HG03439 (cell line): ENCODE results near the gene KCNQ5.
"Not testable (repeated sequence)": the region's sequence is repeated elsewhere in the genome, so short reads cannot be mapped to it uniquely, and the experiment has no call there.

ENCODE experiments used
- ATAC-seq: cut with Tn5 transposase; IDR thresholded peaks from one replicate; pipeline ENCODE4 v1.9.1; 2021; ENCODE audit warnings: mild to moderate bottlenecking, moderate library complexity; ENCODE audit not compliant: unreplicated experiment

Gene KCNQ5

GRCh38 chr6:73227606-73228255 is 605.9 kb downstream of the KCNQ5 start:
- no peak for ATAC-seq

DNA sequence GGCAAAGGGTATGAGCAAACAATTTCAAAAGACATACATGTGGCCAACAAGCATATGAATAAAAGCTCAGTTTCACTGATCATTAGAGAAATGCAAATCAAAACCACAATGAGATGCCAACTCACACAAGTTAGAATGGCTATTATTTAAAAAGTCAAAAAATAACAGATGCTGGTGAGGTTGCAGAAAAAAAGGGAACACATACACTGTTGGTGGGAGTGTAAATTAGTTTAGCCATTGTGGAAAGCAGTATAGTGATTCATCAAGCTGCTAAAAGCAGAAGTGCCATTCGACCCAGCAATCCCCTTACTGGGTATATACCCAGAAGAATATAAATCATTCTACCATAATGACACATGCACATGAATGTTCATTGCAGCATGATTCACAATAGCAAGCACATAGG is 610.1 kb downstream of the KCNQ5 start:
- no peak for ATAC-seq

DNA sequence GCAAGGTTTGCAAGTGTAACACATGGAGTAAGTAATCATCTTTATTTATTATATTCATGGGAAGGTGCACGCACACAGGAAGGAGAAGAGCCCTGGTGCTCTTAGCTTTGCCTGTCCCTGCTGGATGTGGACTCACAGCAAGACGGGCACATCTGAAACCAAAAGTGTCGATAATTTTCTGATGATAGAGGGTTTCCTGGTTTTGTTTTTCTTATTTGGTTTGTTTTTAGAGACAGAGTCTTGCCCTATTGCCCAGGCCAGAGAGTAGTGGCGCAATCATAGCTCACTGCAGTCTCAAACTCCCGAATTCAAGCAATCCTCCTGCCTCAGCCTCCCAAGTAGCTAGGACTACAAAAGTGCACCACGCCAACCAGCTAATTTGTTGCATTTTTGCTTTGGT is 611.2 kb downstream of the KCNQ5 start:
- no peak for ATAC-seq

DNA sequence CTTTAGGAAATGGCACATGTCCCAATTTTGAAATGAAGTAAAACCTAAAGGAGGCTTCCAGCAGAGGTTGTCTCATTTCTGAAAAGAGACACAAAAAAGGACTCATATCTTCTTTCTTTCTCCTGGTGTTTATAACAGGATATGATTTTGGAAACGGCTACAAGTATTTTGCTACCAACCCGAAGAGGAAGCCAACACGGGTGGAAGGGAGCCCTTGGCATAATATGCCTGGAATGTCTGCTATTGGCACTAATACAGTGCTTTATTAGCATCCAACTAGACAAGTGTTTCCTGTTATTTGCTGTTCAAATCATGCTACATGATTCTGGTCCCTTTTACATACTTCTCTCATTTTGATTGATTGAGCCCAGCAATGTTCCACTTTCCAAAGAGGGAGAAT is 612.1 kb downstream of the KCNQ5 start:
- ATAC-seq: not testable (repeated sequence)

DNA sequence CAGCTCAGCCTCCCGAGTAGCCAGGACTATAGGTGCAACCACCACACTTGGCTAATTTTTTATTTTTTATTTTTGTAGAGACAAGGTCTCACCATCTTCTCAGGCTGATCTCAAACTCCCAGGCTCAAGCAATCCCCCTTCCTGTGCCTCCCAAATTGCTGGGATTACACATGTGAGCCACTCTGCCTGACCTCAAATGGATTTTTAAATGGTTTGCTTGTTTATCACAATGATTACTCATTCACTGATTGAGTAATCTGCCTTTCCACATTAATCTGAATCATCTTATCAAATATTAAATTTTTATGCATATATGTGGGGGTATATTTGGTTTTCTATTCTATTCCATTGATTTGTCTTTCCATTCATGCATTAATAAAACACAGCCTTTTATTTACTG is 612.9 kb downstream of the KCNQ5 start:
- ATAC-seq: no peak

DNA sequence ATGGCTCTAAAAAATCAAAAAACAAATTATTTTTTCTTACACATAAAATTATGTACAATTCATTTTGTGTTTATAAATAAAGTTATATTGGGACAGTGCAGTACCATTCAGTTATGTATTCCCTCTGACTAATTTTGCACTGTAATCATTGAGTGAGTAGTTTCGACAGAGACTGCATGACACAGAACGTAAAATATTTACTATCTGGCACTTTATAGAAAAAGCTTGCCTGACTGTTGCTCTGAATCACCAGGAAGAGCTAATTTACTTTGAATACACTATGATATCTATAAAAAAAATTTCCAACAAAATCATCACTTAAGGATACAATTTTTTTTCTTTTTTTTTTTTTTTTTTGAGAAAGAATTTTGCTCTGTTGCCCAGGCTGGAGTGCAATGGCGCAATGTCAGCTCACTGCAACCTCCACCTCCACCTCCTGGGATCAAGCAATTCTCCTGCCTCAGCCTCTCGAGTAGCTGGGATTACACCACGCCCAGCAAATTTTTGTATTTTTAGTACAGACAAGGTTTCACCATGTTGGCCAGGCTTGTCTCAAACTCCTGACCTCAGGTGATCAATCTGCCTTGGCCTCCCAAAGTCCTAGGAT is 614.4 kb downstream of the KCNQ5 start:
- ATAC-seq: no peak

DNA sequence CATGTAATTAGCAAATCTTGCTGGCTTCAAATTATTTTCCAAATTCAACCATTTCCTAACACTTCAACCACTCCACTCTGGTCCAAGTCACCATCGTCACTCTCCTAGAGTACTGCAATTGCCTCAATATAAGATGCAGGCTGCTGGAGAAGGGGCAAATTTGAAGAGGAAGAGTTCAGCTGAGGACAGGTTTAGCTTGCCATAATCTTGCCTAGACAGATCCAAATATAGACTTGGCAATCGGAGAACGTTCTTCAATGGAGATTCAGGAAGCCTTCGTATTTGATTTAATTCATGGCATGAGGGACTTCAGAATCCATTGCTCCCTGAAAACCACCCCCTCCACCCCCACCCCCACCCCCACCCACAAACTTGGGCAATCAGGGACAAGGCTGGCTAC is 618.9 kb downstream of the KCNQ5 start:
- ATAC-seq: no peak

GRCh38 chr6:73242001-73242400 is 620.1 kb downstream of the KCNQ5 start:
- ATAC-seq: no peak
